IMR-90 (cell line): Measurements from ENCODE around the gene SNX22.

Experiments
- BHLHE40 ChIP-seq: fragments of 150-350 bp; IDR thresholded peaks from 2 replicates; pipeline ENCODE4 v1.6.1; 2016; ENCODE audit warnings: mild to moderate bottlenecking, low read depth, low read length
- CEBPB ChIP-seq: IDR thresholded peaks from 2 replicates; pipeline ENCODE4 v1.6.1; 2012; ENCODE audit warnings: low read depth, low read length, improper control_type of control experiment
- CHD1 ChIP-seq: IDR thresholded peaks from 2 replicates; pipeline ENCODE4 v1.6.1; 2012; ENCODE audit warnings: low read depth, low read length, improper control_type of control experiment
- CTCF ChIP-seq: conservative IDR thresholded peaks from 2 replicates; pipeline ENCODE4 v1.5.1; 2012; ENCODE audit warnings: mild to moderate bottlenecking, low read depth, low read length, improper control_type of control experiment
- FOS ChIP-seq: fragments of 150-350 bp; IDR thresholded peaks from 2 replicates; pipeline ENCODE4 v1.6.1; 2016; ENCODE audit warnings: low read depth, low read length
- MAFK ChIP-seq: IDR thresholded peaks from 2 replicates; pipeline ENCODE4 v1.6.1; 2012; ENCODE audit warnings: low read depth, low read length, improper control_type of control experiment
- MAZ ChIP-seq: IDR thresholded peaks from 2 replicates; pipeline ENCODE4 v1.6.1; 2012; ENCODE audit warnings: low read depth, mild to moderate bottlenecking, low read length, improper control_type of control experiment, moderate library complexity, borderline replicate concordance
- MXI1 ChIP-seq: IDR thresholded peaks from 2 replicates; pipeline ENCODE4 v1.6.1; 2012; ENCODE audit warnings: low read depth, mild to moderate bottlenecking, low read length, moderate library complexity, borderline replicate concordance
- POLR2A ChIP-seq: IDR thresholded peaks from 2 replicates; pipeline ENCODE4 v1.6.1; 2012; ENCODE audit warnings: mild to moderate bottlenecking, low read depth, low read length
- RAD21 ChIP-seq: IDR thresholded peaks from 2 replicates; pipeline ENCODE4 v1.6.1; 2012; ENCODE audit warnings: low read length, improper control_type of control experiment
- RFX5 ChIP-seq: IDR thresholded peaks from 2 replicates; pipeline ENCODE4 v1.8.0; 2012; ENCODE audit warnings: low read depth, mild to moderate bottlenecking, low read length, moderate library complexity
- SMC3 ChIP-seq: fragments of 150-350 bp; IDR thresholded peaks from 2 replicates; pipeline ENCODE4 v1.6.1; 2016; ENCODE audit warnings: low read depth, mild to moderate bottlenecking, antibody characterized with exemption, low read length, moderate library complexity
- USF2 ChIP-seq: fragments of 150-350 bp; IDR thresholded peaks from 2 replicates; pipeline ENCODE4 v1.6.1; 2017; ENCODE audit warnings: mild to moderate bottlenecking, antibody characterized with exemption, low read length, low read depth
- TF ChIP-seq, protein P1 (sequence below): fragments of 150-350 bp; IDR thresholded peaks from 2 replicates; pipeline ENCODE4 v1.6.1; 2016; ENCODE audit warnings: low read depth, mild to moderate bottlenecking, low read length, moderate library complexity, borderline replicate concordance

GRCh38 chr15:64163659-64164362 is 12.3 kb downstream of the SNX22 start:
- TF ChIP-seq CTCF (no peak), USF2 (no peak), RAD21 (no peak), POLR2A (no peak), SMC3 (no peak), MAFK (no peak), BHLHE40 (no peak), RFX5 (no peak), FOS (no peak), CEBPB (0 out of 2 replicates have a peak, but pooled peaks have one; percentile 31), CHD1 (no peak), MXI1 (no peak), MAZ (no peak)
- TF ChIP-seq, protein P1, sequence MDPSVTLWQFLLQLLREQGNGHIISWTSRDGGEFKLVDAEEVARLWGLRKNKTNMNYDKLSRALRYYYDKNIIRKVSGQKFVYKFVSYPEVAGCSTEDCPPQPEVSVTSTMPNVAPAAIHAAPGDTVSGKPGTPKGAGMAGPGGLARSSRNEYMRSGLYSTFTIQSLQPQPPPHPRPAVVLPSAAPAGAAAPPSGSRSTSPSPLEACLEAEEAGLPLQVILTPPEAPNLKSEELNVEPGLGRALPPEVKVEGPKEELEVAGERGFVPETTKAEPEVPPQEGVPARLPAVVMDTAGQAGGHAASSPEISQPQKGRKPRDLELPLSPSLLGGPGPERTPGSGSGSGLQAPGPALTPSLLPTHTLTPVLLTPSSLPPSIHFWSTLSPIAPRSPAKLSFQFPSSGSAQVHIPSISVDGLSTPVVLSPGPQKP: no peak
